ENCODE data around the gene ZMYM4. TPM values are rescaled to one million over a fixed set of nuclear protein-coding genes. Genes with fewer than 3 reads are reported as not detected.

ZMYM4 gene
- total RNA-seq, 3 donors from 2014 or later, result 30.5 to 46.6 (median 31.6) TPM

DNA sequence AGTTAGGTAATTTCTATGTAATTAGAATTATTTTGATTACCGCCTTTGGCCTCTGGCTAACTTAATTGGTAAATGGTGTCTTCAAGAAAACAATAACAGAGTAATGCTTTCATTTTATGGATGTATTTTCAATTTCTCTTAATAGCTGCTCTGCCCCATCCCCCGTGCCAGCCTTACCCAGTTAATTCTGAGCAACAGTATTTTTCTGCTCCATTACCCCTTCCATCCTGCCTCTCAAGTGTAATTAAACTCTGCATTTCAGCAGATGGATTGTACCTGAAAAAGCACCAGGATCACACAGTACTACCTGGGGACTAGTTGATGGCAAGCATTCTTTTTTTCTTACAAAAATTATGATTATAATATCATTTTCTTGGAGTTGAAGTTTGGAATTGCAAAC, 184.5 kb downstream of the ZMYM4 start:
- no peak for DNase-seq
- H3K4me3 ChIP-seq, result no peak overlapping the region
- no peaks in the 10 kb centered on the region for H3K4me1 ChIP-seq (ENCODE audit: low read depth)
- H3K9me3 ChIP-seq, result no peaks in the 10 kb centered on the region
- no peaks in the 10 kb centered on the region for H3K36me3 ChIP-seq (ENCODE audit: low read depth)
- intact Hi-C loops (cut with DNase I, micrococcal nuclease), result loop anchor here in 1 of 2 donors (5.0 kb wide), 1 partner anchor 114 kb away; no protein-coding TSS in a partner anchor
- ATAC-seq, result no peak
- TF ChIP-seq CTCF (IDR thresholded peaks at IDR 0.05), result no peak

DNA sequence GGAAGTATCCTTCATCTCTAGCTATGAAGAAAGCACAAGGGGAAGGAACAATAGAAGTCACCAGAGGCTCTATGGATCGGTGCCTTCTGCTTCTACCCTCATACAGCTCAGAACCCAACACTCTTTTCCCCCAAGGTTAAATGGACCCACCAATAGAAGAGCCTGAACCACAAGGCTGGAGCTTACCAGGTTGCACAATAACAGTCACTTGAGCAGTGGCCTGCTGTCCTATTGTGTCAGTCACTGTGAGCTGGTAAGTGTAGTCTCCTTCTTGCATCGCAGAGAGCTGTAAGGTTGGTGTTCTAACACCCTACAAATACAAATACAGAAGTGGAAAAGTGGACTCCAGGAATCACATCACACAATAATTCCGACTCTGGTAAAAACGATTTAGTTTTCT, 185.7 kb downstream of the ZMYM4 start:
- Histone ChIP-seq H3K9me3 (no peaks in the 10 kb centered on the region), H3K36me3 (ENCODE audit: low read depth) (no peaks in the 10 kb centered on the region), H3K4me1 (ENCODE audit: low read depth) (no peaks in the 10 kb centered on the region), H3K4me3 (no peak overlapping the region)
- no peak for TF ChIP-seq CTCF (IDR thresholded peaks at IDR 0.05)
- no peak for DNase-seq
- ATAC-seq, result no peak
- intact Hi-C loops (cut with DNase I, micrococcal nuclease), result loop anchor here in 1 of 2 donors (5.0 kb wide), 1 partner anchor 113 kb away; no protein-coding TSS in a partner anchor

DNA sequence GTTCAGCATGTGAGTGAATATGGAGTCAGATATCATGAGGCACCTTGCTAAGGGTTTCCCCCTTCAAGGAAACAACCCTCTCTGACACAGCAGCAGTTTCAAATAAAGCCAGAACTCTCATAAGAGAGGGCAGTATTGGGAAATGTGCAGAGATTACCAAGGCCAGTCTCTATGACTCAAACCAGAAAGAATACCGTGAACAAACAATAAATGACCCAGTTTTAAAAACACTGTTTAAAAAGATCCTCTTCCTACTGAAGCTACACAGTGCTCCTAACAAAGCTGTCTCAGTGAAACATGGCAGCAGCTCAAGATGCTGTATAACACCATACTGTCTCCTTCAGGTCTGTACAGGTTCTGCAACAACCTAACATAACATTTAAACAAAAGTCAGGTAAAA, 186.1 kb downstream of the ZMYM4 start:
- DNase-seq (no peak), ATAC-seq (peak; percentile 17)
- intact Hi-C loops (cut with DNase I, micrococcal nuclease), result loop anchor here in 1 of 2 donors (5.0 kb wide), 1 partner anchor 113 kb away; no protein-coding TSS in a partner anchor
- TF ChIP-seq CTCF (IDR thresholded peaks at IDR 0.05), result no peak
- Histone ChIP-seq H3K9me3 (no peaks in the 10 kb centered on the region), H3K4me1 (ENCODE audit: low read depth) (no peaks in the 10 kb centered on the region), H3K4me3 (no peak overlapping the region), H3K36me3 (ENCODE audit: low read depth) (no peaks in the 10 kb centered on the region)

DNA sequence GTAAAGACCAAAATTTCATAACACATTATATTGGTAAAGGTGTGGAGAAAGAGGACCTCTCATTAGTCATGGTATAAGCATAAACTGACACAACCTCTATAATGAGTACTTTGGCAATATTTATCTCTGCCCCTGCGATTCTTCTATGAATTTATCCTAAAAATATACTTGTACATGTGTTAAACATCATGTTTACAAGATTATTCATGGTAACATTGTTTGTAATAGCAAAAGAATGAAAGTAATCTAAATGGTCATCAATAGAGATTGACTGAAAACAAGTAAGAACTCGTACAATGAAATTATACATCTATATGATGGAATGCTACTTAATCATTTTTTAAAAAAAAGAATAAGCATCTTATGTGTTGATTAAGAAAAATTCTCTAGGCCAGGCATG, 192.3 kb downstream of the ZMYM4 start:
- ATAC-seq, result no peak
- no peaks in the 10 kb centered on the region for H3K9me3 ChIP-seq
- no peak overlapping the region for H3K4me3 ChIP-seq
- TF ChIP-seq CTCF (IDR thresholded peaks at IDR 0.05), result no peak
- no peak for DNase-seq
- intact Hi-C loops (cut with DNase I, micrococcal nuclease), result no loop called here
- no peaks in the 10 kb centered on the region for H3K36me3 ChIP-seq (ENCODE audit: low read depth)
- no peaks in the 10 kb centered on the region for H3K4me1 ChIP-seq (ENCODE audit: low read depth)

DNA sequence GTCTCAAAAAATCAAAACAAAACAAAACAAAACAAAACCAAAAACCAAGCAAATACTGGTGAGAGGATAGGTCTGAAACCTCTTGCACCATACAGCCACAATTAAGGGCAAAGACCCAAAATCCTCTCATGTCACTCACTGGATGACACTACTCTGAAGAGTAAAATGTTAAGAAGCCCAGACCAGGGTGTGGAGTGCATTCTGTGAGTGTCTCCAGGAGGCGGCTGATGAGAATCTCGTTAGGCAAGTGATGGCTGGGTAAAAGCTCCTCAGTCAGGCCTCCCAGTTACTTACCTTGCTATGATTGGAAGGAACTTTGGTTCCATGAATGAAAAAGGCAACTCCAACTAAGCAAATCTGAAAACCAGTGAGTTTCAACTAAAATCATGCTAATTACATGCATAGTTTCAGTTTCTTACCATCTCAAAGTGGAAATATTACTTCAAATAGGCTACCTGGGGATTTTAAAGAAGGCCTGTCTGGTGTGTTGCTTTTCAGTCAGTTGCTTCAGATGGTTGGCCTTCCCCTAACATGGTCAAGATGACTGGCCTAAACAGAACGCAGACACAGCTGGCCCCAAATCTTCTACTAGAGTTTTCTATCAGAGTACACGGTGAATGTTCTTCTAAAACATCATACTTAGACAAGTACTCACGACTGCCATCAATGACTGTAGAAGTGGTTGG, 193.6 kb downstream of the ZMYM4 start:
- H3K9me3 ChIP-seq, result no peaks in the 10 kb centered on the region
- intact Hi-C loops (cut with DNase I, micrococcal nuclease), result no loop called here
- no peak for DNase-seq
- no peaks in the 10 kb centered on the region for H3K36me3 ChIP-seq (ENCODE audit: low read depth)
- no peak for ATAC-seq
- no peaks in the 10 kb centered on the region for H3K4me1 ChIP-seq (ENCODE audit: low read depth)
- no peak overlapping the region for H3K4me3 ChIP-seq
- no peak for TF ChIP-seq CTCF (IDR thresholded peaks at IDR 0.05)
